Neural cell (in vitro differentiated cells): Measurements from ENCODE around the gene TPRA1. TPM values are rescaled to one million over a fixed set of nuclear protein-coding genes. Genes with fewer than 3 reads are reported as not detected.

Source experiments
- H2AFZ ChIP-seq: fragments of 200-600, 300-800 bp; sonication (generic), shearing (Covaris generic); 2 replicates; pipeline ENCODE4 v1.6.0; 2014; ENCODE audit warnings: low read depth, mild to moderate bottlenecking, antibody characterized with exemption, low read length, moderate library complexity
- H3F3A ChIP-seq: fragments of 200-600 bp; shearing (Covaris generic); 2 replicates; pipeline ENCODE4 v1.6.1; 2016; ENCODE audit warnings: mild to moderate bottlenecking, moderate library complexity, mixed read lengths, antibody characterized with exemption, low read length; ENCODE audit not compliant: insufficient read depth, poor library complexity, severe bottlenecking
- H3K27ac ChIP-seq: fragments of 200-600, 300-800 bp; sonication (generic), shearing (Covaris generic); 2 replicates; pipeline ENCODE4 v1.5.1; 2014; ENCODE audit warnings: mild to moderate bottlenecking, low read length, moderate library complexity
- H3K27me3 ChIP-seq: fragments of 300-800, 200-600 bp; sonication (generic), shearing (Covaris generic); 2 replicates; pipeline ENCODE4 v1.6.0; 2014; ENCODE audit warnings: mild to moderate bottlenecking, low read depth, low read length, moderate library complexity; ENCODE audit not compliant: insufficient read depth
- H3K36me3 ChIP-seq: fragments of 300-800, 200-600 bp; sonication (generic), shearing (Covaris generic); 2 replicates; pipeline ENCODE4 v1.5.1; 2014; ENCODE audit warnings: mild to moderate bottlenecking, antibody characterized with exemption, low read length, moderate library complexity; ENCODE audit not compliant: insufficient read depth
- H3K4me2 ChIP-seq: fragments of 300-800, 200-600 bp; sonication (generic), shearing (Covaris generic); 2 replicates; pipeline ENCODE4 v1.6.0; 2014; ENCODE audit warnings: mild to moderate bottlenecking, low read length
- H3K4me3 ChIP-seq: fragments of 300-800, 200-600 bp; sonication (generic), shearing (Covaris generic); 2 replicates; pipeline ENCODE4 v1.5.1; 2014; ENCODE audit warnings: mild to moderate bottlenecking, low read length, moderate library complexity
- H3K79me2 ChIP-seq: fragments of 200-600 bp; shearing (Covaris generic); replicated peaks from 2 replicates; pipeline ENCODE4 v1.6.0; 2014; ENCODE audit warnings: mild to moderate bottlenecking, low read length, moderate library complexity; ENCODE audit not compliant: insufficient read depth
- H3K9ac ChIP-seq: fragments of 300-800, 200-600 bp; sonication (generic), shearing (Covaris generic); 2 replicates; pipeline ENCODE4 v1.6.1; 2016; ENCODE audit warnings: mild to moderate bottlenecking, low read length, mixed read lengths
- H3K9me2 ChIP-seq: fragments of 200-600 bp; shearing (Covaris generic); 2 replicates; pipeline ENCODE4 v1.6.1; 2016; ENCODE audit warnings: mild to moderate bottlenecking, low read length, mixed read lengths; ENCODE audit not compliant: insufficient read depth
- H3K9me3 ChIP-seq: fragments of 200-600, 300-800 bp; sonication (generic), shearing (Covaris generic); 2 replicates; pipeline ENCODE4 v1.6.1; 2016; ENCODE audit warnings: mild to moderate bottlenecking, mixed run types, low read length, moderate library complexity, mixed read lengths
- H4K20me1 ChIP-seq: fragments of 200-600 bp; shearing (Covaris generic); 2 replicates; pipeline ENCODE4 v1.6.1; 2016; ENCODE audit warnings: mild to moderate bottlenecking, mixed run types; ENCODE audit not compliant: insufficient read depth
- CTCF ChIP-seq: fragments of 450-650 bp; IDR thresholded peaks from 2 replicates; pipeline ENCODE4 v1.5.1; 2014; ENCODE audit warnings: antibody characterized with exemption, mild to moderate bottlenecking, moderate library complexity; ENCODE audit not compliant: poor library complexity, severe bottlenecking
- EP300 ChIP-seq: fragments of 450-650 bp; conservative IDR thresholded peaks from 2 replicates; pipeline ENCODE4 v1.6.1; 2014; ENCODE audit warnings: antibody characterized with exemption, mild to moderate bottlenecking, moderate library complexity; ENCODE audit not compliant: poor library complexity, severe bottlenecking
- EZH2 ChIP-seq: fragments of 200-600, 300-800 bp; shearing (Covaris generic), sonication (generic); IDR thresholded peaks from 2 replicates; pipeline ENCODE4 v1.6.1; 2014; ENCODE audit warnings: antibody characterized with exemption, low read length, borderline replicate concordance, mild to moderate bottlenecking; ENCODE audit not compliant: insufficient read depth, poor library complexity, severe bottlenecking
- MXI1 ChIP-seq: fragments of 450-650 bp; conservative IDR thresholded peaks from 2 replicates; pipeline ENCODE4 v1.6.1; 2014; ENCODE audit warnings: antibody characterized with exemption, mild to moderate bottlenecking; ENCODE audit not compliant: poor library complexity, severe bottlenecking
- POLR2AphosphoS5 ChIP-seq: IDR thresholded peaks from 2 replicates; pipeline ENCODE4 v1.6.1; 2012
- RAD21 ChIP-seq: fragments of 450-650 bp; conservative IDR thresholded peaks from 2 replicates; pipeline ENCODE4 v1.6.1; 2014; ENCODE audit warnings: antibody characterized with exemption, mild to moderate bottlenecking, moderate library complexity
- REST ChIP-seq: IDR thresholded peaks from 2 replicates; pipeline ENCODE4 v1.6.1; 2012; ENCODE audit warnings: borderline replicate concordance
- SMC3 ChIP-seq: fragments of 450-650 bp; conservative IDR thresholded peaks from 2 replicates; pipeline ENCODE4 v1.6.1; 2014; ENCODE audit warnings: antibody characterized with exemption, mild to moderate bottlenecking, moderate library complexity; ENCODE audit not compliant: poor library complexity
- TAF1 ChIP-seq: IDR thresholded peaks from 2 replicates; pipeline ENCODE4 v1.6.1; 2012; ENCODE audit warnings: low read depth
- polyA plus RNA-seq: library from polyadenylated mRNA; depleted of rRNA; stranded (reverse); fragments of >200 nt; gene quantifications from 2 replicates; pipeline ENCODE4 v1.2.3, GENCODE V29; 2014

Gene TPRA1
- polyA plus RNA-seq, 1 donor from 2014 or later: 26.5 TPM

GRCh38 chr3:127632035-127632820, 41.7 kb upstream of the TPRA1 start:
- Histone ChIP-seq H3K27me3 (no peaks in the 10 kb centered on the region), H3K4me2 (peak overlapping the region; percentile 86), H3K4me3 (peak overlapping the region; percentile 93), H3K79me2 (peaks cover 68% of the 10 kb centered on the region), H3K9ac (peak overlapping the region; percentile 74), H3K9me2 (no peaks in the 10 kb centered on the region), H2AFZ (no peak overlapping the region), H3F3A (no peaks in the 10 kb centered on the region), H3K27ac (no peak overlapping the region), H4K20me1 (no peaks in the 10 kb centered on the region), H3K9me3 (no peaks in the 10 kb centered on the region), H3K36me3 (no peaks in the 10 kb centered on the region)
- TF ChIP-seq SMC3: no peak
- no peak for TF ChIP-seq EP300
- TF ChIP-seq MXI1: no peak
- no peak for TF ChIP-seq TAF1
- peak; percentile 15 for TF ChIP-seq CTCF

GRCh38 chr3:127630811-127631714, 40.5 kb upstream of the TPRA1 start:
- Histone ChIP-seq H3K27ac (peak overlapping the region; percentile 64), H3K9me3 (no peaks in the 10 kb centered on the region), H3K4me2 (peak overlapping the region; percentile 86), H3K9me2 (no peaks in the 10 kb centered on the region), H3K9ac (peak overlapping the region; percentile 74), H3K79me2 (peaks cover 62% of the 10 kb centered on the region), H3K4me3 (peak overlapping the region; percentile 93), H2AFZ (no peak overlapping the region), H3F3A (no peaks in the 10 kb centered on the region), H4K20me1 (no peaks in the 10 kb centered on the region), H3K36me3 (no peaks in the 10 kb centered on the region), H3K27me3 (no peaks in the 10 kb centered on the region)
- TF ChIP-seq MXI1 (peak; percentile 58), EZH2 (no peak), EP300 (no peak), TAF1 (no peak), REST (peak; percentile 25), POLR2AphosphoS5 (peak; percentile 50), CTCF (no peak), SMC3 (no peak), RAD21 (no peak)
